Hematopoietic multipotent progenitor cell treated with erythropoietin and hydrocortisone succinate and interleukin-3 and kit ligand, for 4 days (in vitro differentiated cells): Measurements from ENCODE around the gene STK32B.
"Not testable (repeated sequence)": the region's sequence is repeated elsewhere in the genome, so short reads cannot be mapped to it uniquely, and the experiment has no call there.

Experiments used
- DNase-seq: peaks from one replicate; pipeline ENCODE4 v3.0.0-alpha.2; 2015

Gene STK32B

DNA sequence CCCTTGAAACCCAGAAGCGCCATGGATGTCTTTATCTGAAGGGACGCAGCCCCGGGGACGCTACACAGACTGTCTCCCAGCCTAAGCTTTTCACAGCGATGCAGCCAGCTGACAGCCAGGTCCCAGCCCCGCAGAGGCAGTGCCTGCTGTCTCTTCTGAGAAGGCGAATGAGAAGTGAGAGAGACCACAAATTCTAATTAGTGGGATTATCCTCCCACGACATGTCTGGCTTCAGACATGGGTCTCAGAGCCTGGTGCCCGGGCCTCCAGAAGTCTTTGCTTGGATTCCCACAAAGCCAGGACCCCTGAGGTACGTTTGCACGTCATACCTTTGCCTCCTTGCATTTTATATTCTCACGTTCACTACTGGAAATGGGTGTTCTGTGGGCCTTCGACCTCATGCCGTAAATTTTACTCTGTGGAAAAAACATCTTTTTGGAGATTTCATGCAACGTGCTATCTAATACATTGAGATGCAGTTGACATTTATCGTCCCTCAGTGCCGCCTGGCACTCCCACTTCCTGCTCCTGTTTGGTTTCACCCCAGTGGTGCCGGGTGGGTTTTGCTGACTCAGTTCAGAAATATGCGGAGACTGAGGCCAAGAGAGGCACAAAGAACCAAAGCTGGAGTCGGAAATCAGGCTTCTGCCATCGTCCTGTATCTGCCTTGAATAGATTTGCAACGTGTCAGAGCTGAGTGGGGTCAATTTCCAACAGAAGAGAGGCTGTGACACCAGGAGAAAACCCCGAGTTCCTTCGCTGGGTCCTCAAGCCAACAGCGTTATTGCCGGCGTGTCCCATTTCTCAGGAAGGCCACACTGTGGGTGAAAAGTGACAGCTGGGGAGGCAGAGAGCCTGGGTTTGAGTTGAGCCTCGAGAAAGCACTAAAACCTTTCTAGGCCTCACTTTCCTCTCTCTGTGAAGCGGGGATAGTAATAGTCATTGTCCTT is 114.4 kb downstream of the STK32B start:
- peak; percentile 11 for DNase-seq

DNA sequence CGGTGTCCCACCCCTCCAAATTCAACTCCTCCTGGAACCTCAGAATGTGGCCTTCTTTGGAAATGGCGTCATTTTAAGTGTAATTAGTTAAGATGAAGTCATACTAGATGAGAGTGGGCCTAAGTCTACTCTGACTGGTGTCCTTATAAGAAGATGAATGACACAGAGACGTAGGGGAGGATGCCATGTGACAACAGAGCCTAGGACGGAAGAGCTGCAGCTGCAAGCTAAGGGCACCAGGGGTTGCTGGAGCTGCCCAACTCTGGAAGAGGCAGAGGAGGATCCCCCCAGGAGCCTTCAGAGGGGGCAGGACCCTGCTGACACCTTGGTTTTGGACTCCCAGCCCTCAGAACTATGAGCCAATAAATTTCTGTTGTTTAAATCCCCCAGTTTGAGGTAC is 115.1 kb downstream of the STK32B start:
- DNase-seq: no peak

DNA sequence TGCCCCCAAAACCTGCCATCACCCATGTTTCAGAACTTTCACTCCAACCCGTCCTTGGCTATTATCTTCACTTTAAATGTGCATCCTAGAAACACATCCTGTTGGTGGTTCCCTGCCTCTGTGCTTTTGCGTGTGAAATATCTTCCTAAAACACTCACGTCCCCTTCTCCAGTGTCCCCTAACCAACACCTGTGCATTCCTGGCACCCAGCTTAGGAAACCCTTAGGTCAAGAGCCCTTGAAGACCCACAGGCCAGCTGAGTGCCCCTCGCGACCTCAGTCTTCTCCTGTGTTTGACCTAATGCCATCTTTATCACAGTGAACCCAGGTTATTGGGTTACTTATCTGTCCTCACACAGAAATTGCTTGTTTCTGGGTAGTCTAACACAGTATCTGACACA is 117.6 kb downstream of the STK32B start:
- DNase-seq: no peak

DNA sequence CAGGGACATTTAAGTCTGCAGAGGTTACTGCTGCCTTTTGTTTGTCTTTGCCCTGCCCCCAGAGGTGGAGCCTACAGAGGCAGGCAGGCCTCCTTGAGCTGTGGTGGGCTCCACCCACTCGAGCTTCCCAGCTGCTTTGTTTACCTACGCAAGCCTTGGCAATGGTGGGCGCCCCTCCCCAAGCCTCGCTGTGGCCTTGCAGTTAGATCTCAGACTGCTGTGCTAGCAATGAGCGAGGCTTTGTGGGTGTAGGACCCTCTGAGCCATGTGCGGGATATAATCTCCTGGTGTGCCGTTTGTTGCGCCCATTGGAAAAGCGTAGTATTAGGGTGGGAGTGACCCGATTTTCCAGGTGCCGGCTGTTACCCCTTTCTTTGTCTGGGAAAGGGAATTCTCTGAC is 124.6 kb downstream of the STK32B start:
- not testable (repeated sequence) for DNase-seq

DNA sequence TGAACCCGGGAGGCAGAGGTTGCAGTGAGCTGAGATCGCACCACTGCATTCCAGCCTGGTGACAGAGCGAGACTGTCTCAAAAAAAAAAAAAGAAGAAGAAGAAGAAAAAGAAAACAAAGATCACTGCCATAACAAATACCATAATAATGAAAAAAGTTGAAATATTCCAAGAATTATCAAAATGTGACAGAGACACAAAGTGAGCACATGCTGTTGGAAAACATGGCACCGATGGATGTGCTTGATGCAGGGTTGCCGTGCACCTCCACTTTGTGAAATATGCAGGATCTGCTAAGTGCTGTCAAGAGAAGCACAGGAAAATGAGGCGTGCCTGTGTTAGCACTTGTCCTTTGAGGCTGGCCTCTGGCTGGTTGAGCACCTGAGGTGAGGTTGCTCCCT is 133.3 kb downstream of the STK32B start:
- no peak for DNase-seq

DNA sequence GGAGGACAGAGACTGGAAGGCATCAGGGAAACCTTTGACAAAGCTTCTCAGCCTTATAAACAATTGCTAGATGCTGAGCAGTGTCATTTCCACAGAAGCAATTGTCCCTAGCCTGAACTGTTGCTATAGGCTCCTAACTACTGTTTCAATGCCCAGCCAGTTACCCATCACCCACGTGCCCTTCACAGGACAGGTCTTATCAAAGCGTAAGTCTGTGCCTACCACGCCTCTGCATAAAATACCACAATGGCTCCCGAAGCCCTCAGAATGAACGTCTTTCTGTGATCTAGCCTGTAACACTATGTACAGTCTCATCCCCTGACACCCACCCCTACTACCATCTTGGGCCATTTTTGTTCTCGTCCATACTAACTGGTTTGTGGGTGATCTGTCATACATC is 134.3 kb downstream of the STK32B start:
- DNase-seq: peak; percentile 66

DNA sequence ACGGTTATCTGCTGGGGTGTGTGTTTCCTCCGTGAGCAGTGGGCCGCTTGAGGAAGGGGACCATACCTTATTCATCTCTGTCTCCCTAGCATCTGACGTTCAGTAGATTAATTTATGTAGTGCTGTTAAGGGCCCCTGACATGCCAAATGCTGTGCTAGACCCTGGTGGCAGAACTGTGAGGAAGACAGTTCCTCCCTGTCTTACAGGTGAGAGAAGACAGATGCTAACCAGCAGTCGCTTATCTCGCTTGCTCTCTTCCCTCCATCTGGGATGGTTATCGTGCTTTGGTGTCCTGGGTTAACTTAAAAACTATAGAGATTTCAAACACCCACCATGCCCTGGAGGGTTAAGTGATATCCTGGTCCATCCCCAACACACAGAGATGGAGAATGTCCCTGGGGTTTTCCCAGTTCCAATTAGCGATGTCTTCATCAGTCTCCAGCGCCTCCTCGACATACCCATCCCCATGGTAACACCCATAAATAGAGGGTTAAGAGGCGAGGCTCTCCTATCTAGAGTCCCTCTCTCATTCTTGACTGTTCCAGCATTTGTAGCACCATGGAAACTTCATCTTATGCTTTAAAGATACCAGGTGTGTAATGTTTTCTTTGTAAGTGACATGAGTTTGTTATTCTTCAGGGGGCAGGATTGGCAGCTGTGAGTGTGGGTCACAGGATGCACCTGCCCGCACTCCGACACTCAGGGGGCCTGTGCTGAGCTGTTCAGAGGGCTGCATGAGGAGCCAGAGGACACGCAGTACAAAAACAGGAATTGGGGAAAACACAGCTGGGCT is 135.2 kb downstream of the STK32B start:
- peak; percentile 8 for DNase-seq

DNA sequence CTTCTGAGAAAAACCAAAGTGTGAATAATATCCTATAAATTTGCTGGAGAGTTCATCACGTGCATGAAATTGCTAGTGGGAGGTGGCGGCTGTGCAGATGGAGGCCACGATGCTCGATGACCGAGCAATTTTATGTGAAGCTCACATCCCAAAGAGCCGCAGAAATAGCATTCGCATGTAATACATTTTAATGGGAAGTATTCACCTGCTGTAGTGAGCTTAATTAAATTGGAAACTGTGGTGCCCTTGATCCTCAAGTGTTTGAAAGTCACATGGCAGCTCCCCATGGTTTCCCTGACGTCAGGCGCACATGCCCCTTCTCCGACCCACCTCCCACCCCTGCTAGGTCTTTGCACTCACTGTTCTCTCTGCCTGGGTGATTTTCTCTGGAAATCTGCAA is 136.8 kb downstream of the STK32B start:
- DNase-seq: no peak

DNA sequence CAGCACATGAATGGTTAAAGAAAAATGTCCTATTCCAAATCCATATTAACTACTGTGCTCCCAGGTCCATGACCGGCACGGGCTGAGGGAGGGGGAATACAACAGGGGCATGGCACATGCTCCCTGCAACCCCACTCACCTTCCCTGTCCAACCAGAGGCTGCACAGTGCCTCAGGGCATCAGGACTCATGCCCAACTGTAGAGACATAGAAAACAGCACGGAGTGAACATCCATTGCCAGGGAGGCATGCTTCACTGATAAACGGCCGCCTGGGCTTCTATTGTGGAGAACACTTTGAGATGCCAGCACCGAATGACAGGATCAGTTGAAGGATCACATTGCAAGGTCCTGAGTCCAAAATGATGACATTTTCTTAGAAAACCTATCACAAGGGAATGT is 140.6 kb downstream of the STK32B start:
- no peak for DNase-seq

DNA sequence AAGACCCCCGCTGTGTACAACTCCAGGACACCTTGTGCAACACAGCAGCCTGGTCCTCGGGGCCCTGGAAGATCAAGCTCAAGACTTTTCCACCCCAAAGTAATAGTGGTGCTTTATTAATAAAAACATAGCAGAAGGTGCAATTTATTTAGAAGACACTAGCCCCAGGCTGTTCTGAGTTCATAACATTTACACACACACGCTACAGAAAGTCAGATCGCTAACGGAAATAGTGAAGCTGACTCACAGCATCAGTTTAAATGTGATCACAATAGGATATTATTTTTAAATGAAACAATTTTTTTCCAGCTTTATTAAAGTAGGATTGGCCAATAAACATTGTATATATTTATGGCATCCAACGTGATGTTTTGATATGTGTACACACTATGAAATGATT is 141.0 kb downstream of the STK32B start:
- DNase-seq: no peak

DNA sequence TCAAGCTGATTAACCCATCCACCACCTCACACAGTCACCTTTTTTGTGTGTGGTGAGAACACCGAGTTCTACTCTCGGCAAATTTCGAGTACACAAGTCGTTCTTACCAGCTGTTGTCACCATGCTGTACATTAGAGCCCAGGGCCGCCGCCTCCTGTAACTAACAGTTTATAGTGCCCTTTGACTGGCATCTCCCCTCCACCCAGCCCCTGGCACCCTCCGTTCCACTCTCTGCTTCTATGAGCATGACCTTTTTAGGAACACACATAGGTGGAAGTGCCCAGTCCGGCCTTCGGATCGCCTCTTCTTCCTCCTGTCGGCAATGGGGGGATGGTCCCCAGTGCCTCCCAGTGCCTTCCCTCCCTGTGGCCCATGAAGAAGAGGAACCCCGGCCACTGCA is 141.4 kb downstream of the STK32B start:
- no peak for DNase-seq

DNA sequence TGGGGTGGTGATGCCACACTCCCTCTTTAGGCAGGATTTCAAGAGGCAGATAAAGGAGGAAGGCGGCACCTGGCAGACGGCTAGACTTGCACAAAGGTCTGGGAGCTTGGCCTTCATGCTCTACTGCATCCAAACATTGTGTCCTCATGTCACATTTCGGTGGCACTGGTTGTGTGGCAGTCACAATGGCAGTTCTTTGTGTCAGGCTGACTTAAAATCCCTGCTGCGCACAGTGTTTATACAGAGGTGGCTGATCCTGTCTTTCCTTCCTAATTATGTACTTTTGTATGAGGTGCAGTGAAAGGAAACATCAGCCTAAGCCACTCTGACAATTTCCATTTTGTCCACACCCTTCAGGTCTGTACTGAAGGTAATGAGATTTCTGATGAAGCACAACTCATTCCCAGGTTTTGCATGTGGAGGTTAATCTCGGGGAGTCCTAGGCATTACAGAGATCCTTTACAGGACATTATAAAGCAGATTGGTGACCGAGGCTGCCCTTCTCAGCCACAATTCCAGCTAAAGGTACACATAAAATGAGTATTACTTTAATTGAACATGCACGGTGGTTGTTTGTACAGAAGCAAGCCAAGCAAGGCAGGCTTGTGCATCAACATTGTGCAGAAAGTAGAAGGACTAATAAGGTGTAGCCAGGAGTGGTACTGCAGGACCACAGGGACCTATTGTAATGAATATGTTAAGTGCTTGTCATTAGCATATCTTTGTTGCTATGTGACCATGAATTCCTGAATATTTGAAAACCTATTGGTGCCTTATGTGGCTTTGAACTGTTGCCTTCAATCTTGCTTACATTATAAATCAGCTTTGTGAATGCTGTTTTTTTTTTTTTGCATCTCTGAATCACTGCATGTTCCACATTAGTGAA is 147.6 kb downstream of the STK32B start:
- DNase-seq: no peak

DNA sequence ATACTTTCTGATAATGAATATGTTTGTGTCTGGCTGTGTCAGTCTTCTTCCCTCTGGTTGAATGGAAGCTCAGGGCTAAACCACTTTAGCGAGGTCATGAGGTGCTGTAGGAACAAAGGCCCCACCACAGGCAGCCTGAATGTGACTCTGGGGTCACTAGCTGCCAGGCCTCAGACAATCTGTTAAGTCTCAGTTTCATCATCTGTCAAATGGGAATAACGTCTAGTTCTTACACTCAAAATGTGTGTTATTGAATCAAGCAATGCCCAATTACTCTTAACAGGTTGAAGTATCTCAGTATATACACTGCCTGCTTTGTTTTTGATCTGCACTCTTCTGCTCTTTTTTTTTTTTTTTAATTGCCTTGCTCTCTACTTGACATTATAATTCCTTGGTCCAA is 148.6 kb downstream of the STK32B start:
- DNase-seq: no peak

DNA sequence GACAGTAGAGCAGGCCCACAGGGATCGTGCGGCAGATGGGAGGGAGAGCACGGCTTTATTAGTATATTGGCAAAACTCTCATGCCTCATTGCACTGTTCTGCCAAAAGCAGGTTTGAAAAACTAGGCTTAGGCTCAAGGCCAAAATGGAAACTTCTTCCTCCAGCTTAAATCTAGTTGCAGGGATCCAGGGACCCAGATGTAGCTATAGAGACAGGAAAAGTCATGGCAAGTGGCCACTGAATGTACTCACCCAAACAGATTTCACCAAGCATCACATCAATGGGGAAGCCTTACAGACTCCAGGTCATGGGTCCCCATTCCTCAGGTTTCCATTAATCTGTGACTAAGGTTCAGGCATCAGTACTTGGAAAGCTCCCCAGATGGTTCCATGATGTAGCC is 149.2 kb downstream of the STK32B start:
- no peak for DNase-seq

DNA sequence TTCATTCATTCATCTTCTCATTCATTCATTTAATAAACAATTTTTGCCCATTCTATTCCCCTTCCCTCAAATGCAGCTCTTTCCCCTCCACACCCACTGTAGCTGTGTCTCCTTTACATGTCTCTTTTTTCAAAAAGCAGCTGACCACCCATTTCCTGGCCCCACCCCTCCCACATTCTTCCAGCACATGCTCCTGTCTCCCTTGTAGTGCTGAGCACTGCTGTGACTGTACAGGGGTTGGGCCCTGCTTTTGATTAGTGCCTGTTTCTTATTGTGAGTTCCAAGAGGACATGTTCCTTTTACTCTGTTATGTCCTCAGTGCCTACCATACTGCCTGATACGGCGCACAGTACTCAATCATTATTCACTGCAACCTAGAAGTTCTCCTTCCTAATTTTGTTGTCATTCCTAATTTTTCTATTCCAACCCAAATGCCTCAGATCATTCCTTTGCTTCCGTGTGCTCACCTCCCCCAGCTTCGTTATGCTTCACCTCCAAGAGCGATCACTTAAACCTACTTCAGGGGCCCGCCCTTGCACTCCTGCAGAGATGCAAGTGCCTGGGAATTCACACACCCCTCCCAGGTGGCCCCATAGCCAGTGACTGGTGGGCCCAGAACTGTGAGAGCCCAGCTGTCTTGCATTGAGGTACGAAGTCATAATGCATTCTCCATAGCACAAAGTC is 152.2 kb downstream of the STK32B start:
- peak; percentile 9 for DNase-seq

DNA sequence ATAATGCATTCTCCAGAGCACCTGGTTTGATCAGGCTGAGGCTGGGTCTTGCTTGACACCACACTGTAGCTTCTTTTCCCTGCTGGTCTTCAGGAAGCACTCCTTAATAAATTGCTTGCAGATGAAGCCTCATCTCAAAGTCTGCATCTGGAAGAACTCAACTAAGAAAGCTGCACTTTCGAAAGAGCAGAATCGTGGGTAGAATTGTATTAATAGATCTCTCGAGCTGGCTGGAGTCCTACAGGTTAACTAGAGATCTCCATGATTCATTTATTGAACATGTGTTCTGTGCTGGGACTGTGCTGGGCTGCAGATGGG is 152.7 kb downstream of the STK32B start:
- no peak for DNase-seq

DNA sequence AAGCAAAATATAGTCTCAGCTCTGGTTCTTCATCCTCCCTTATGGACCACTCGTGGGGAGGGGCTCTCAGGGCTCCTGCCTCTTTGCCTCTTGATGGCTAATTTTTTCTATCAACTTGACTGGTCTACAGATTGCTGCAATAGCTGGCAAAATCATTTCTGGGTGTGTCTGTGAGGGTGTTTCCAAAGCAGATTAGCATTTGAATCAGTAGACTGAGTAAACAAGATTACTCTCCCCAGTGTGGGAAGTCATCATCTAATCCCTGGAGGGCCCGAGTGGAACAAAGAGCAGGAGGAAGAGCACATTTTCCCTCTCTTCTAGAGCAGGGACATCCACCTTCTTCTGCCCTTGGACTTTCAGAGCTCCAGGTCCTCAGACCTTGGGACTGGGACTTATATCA is 153.5 kb downstream of the STK32B start:
- DNase-seq: no peak

DNA sequence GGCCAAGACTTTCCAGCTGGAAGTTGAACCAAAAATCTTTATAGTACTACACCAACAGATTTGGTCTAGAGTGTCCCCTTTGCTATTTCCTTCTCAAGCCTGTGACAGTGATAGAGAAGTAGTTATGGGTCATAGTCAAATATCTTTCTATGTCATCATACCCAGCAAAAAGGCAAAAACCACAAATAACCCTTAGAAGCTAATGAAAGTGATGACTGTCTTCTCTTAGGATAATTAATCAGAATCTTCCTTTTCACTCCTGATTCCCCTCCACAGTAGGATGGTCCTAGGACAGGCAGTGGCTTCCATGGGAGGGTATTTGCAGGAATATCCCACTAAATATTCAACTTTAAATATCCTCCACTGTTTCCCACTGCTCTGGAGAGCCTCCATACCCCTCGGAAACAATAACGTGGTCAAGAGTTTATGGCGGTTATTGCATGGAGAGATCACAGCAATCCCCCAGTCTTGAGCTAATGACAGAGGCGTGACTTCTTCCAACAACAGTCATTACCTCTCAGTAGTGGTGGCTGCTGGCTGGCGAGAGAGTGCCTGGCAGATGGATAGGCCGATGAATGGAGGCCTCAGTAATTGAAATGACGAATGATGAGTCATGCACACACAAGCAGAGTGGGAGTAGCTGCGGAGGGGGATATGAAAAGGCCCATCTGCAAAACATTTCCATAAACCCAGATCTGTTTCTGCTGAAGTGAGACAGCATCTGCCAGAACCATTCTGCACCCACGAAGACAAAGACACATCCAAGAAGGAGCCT is 154.9 kb downstream of the STK32B start:
- DNase-seq: no peak

DNA sequence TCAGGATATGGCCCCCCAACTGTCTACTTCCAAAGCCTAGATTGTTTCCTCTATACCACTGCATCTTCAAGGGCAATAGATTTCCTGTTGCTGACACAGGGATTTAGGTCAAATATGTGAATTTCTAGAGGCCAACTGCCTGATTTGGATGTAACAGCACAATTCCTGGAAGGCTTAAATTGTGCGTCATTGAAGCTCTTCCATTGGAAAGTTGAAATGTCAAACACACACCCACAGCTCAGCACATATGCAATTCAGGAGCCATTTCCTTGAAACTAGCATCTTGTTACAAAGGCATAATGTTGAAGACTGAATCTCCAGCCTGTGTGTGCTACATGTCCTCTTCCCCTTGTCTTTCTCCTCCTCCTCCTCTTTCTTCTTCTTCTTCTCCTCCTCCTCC is 158.6 kb downstream of the STK32B start:
- DNase-seq: no peak

DNA sequence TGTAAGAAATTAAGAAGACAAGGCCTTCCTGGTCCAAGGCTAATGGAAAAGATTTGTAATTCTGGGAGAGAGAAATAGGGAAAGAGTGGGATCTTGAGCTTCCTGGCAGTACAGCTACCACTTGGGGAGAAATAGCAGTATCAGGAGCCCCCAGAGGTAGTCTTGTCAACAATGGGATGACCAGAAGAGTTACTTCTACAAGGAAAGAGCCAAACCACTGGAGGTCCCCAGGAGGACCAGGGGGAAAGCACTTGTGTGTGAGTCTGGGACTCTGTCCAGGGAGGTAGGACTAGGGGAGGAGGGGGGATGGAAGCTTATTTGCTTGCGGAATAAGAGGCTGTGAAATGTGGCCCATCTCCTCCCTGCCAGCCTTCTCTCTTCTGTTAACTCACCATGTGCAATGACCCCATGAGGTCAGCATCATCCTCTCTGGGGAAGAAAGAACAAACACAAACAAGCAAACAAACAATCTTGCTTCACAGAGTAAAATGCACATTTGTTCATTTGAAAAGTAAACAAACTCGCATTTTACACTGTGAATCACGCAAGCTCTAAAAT is 160.1 kb downstream of the STK32B start:
- DNase-seq: no peak

DNA sequence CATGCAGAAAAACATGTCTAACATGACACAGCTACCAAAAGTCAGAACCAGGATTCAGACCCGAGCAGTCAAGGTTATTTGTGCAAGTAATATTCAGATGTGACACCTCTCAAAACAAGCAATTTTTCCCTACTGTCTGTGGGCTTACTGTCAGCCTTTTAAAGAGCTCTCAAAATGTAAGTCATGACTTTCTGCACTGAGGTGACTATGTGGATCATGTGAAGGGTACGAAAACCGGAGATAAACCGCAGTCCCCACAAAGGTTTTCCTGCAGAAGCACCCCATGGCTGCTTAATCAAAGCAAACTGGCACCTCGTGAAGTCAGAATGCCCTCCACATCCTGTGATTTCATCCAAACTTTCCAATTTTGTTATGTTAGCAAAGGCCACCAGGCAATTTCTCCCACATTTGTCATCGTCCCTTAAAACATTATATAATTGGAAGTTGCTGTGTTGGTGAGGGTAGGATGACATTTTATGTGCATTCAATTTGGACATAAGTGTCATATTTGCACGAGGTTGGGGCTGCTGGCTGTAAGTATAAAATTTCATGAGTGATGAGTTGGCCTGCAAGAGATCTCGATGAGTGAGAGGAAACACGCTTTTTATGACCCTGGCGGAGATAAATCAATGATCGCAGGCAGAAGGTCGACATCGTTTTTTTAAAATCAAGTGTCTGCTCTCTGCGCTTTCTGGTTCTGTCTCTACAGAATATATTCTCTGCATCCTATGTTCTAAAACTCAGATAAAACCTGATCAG is 161.2 kb downstream of the STK32B start:
- no peak for DNase-seq
